HepG2 (cell line): ENCODE measurements around the gene SLC25A45. TPM values are rescaled to one million over a fixed set of nuclear protein-coding genes. Genes with fewer than 3 reads are reported as not detected.

Source experiments
- AGO1 ChIP-seq: fragments of 200-400 bp; formaldehyde crosslinking; IDR thresholded peaks from 2 replicates; pipeline ENCODE4 v1.6.1; 2017; ENCODE audit warnings: mild to moderate bottlenecking, low read depth, low read length, moderate library complexity; ENCODE audit not compliant: poor library complexity, severe bottlenecking
- DR1 ChIP-seq: sonication (generic); formaldehyde crosslinking; IDR thresholded peaks from 2 replicates; pipeline ENCODE4 v1.8.0; 2021; ENCODE audit warnings: mild to moderate bottlenecking, missing genetic modification reagents, inconsistent platforms
- ETV5 ChIP-seq: IDR thresholded peaks from 2 replicates; pipeline ENCODE4 v1.6.1; 2018; ENCODE audit warnings: missing biosample characterization, missing genetic modification reagents, inconsistent platforms, borderline replicate concordance
- PHF8 ChIP-seq: sonication (generic); formaldehyde crosslinking; IDR thresholded peaks from 2 replicates; pipeline ENCODE4 v1.5.0; 2020; ENCODE audit warnings: missing genetic modification reagents
- RFXAP ChIP-seq: sonication (generic); formaldehyde crosslinking; IDR thresholded peaks from 2 replicates; pipeline ENCODE4 v1.4.0; 2020; ENCODE audit warnings: missing genetic modification reagents, borderline replicate concordance
- SCMH1 ChIP-seq: sonication (generic); formaldehyde crosslinking; IDR thresholded peaks from 2 replicates; pipeline ENCODE4 v1.9.0; 2021; ENCODE audit warnings: missing genetic modification reagents, mild to moderate bottlenecking, borderline replicate concordance
- SYNCRIP ChIP-seq: fragments of 200-400 bp; formaldehyde crosslinking; IDR thresholded peaks from 2 replicates; pipeline ENCODE4 v1.6.1; 2018; ENCODE audit warnings: mild to moderate bottlenecking, low read depth, low read length; ENCODE audit not compliant: insufficient read depth
- TCF7L2 ChIP-seq: IDR thresholded peaks from 2 replicates; pipeline ENCODE4 v1.6.1; 2011; ENCODE audit warnings: mild to moderate bottlenecking, low read depth, low read length, moderate library complexity
- THAP7 ChIP-seq: sonication (generic); formaldehyde crosslinking; IDR thresholded peaks from 2 replicates; pipeline ENCODE4 v1.8.1; 2023; ENCODE audit warnings: mild to moderate bottlenecking, missing genetic modification reagents
- ZIK1 ChIP-seq: sonication (generic); formaldehyde crosslinking; IDR thresholded peaks from 2 replicates; pipeline ENCODE4 v1.5.0; 2020; ENCODE audit warnings: mild to moderate bottlenecking, low read depth, missing genetic modification reagents, borderline replicate concordance
- ZNF331 ChIP-seq: sonication (generic); formaldehyde crosslinking; IDR thresholded peaks from 2 replicates; pipeline ENCODE4 v1.4.0; 2020; ENCODE audit warnings: missing genetic modification reagents
- ZNF530 ChIP-seq: sonication (generic); formaldehyde crosslinking; IDR thresholded peaks from 2 replicates; pipeline ENCODE4 v1.5.0; 2020; ENCODE audit warnings: low read depth, mild to moderate bottlenecking, missing genetic modification reagents
- ZNF574 ChIP-seq: sonication (generic); formaldehyde crosslinking; IDR thresholded peaks from 2 replicates; pipeline ENCODE4 v1.4.0; 2020; ENCODE audit warnings: missing genetic modification reagents
- ZNF615 ChIP-seq: sonication (generic); formaldehyde crosslinking; IDR thresholded peaks from 2 replicates; pipeline ENCODE4 v1.5.0; 2020; ENCODE audit warnings: mild to moderate bottlenecking, missing genetic modification reagents, borderline replicate concordance
- ZNF652 ChIP-seq: IDR thresholded peaks from 2 replicates; pipeline ENCODE4 v1.6.1; 2016; ENCODE audit warnings: low read depth, borderline replicate concordance
- ZNF768 ChIP-seq: sonication (generic); formaldehyde crosslinking; IDR thresholded peaks from 2 replicates; pipeline ENCODE4 v1.4.0; 2020; ENCODE audit warnings: missing genetic modification reagents
- ZSCAN20 ChIP-seq: sonication (generic); formaldehyde crosslinking; IDR thresholded peaks from 2 replicates; pipeline ENCODE4 v1.4.0; 2020; ENCODE audit warnings: missing genetic modification reagents, mild to moderate bottlenecking, borderline replicate concordance
- polyA plus RNA-seq, 8 experiments: library from polyadenylated mRNA; depleted of rRNA in 3 of 8; stranded (reverse) in 7 of 8; unstranded in 1 of 8; fragments of >200 nt; fragmentation: Illumina TruSeq in 4 of 8; extraction: Trizol in 4 of 8; gene quantifications; 2 replicates each; pipeline versions ENCODE4 v1.2.1 to v1.2.3, GENCODE V29; 2011 to 2016; ENCODE audit warnings: low read depth in 4 of 8, missing spikeins in 1 of 8, mixed read lengths in 1 of 8; ENCODE audit not compliant: insufficient read depth in 1 of 8
- total RNA-seq, 5 experiments: library from RNA; depleted of rRNA; stranded (reverse); fragments of >200 nt; fragmentation: Illumina TruSeq; extraction: Trizol; gene quantifications; 2 replicates each; pipeline ENCODE4 v1.2.3, GENCODE V29; 2016; ENCODE audit warnings: low read depth in 1 of 5
- TF ChIP-seq, protein P1 (sequence below): IDR thresholded peaks from 2 replicates; pipeline ENCODE4 v1.6.1; 2016
- TF ChIP-seq, protein P2 (sequence below): sonication (generic); formaldehyde crosslinking; IDR thresholded peaks from 2 replicates; pipeline ENCODE4 v1.4.0; 2020; ENCODE audit warnings: missing genetic modification reagents, mild to moderate bottlenecking, borderline replicate concordance
- TF ChIP-seq, protein P3 (sequence below): sonication (generic); formaldehyde crosslinking; IDR thresholded peaks from 2 replicates; pipeline ENCODE4 v1.8.0; 2022; ENCODE audit warnings: mild to moderate bottlenecking, missing genetic modification reagents

Gene SLC25A45
- total and polyA plus RNA-seq, 2 of the 13 experiments (the other 11 are each of a cell fraction or from before 2014, with no cell fraction given) = 1.2 to 3.4 TPM

DNA sequence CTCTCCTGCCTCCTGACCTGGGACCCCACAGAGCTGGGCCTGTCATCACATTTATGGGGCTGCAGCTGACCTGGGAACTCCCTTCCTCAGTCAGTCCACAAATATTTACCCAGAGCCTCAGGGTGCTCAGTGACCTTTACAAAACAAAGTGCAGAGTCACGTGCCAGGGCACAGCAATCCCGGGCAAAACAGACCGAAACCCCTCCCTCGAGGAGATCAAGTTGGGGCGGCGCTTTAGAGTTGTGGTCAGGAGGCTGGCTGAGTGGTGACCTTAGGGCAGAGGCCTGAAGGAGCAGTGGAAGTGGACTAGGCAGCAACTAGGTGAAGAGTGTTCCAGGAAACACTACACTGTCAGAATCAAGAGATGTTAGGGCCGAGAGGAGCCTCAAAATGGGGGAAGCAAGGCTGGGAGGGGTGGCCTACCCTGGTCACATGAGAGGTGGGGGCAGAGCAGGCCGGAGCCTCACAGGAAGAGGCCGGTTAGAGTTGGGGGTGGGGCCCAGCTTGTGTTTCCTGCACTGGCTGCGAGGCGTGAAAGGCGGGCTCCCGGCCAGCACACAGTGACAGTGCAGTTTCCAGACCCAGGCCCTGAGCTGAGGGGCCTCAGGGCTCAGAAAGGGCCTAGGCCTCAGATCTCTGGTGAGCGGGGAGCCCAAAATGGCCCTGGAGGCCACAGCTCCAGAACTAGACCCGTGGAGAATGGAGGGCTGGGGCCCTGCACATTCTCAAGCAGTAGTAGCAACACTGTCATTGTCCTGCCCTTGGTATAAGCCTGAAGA is 36.4 kb upstream of the SLC25A45 start (continued):
- TF ChIP-seq ZNF574 (CRISPR knock-in tag) = peak; percentile 59
- TF ChIP-seq RFXAP = 0 out of 2 replicates have a peak, but pooled peaks have one; percentile 2
- TF ChIP-seq AGO1 = peak; percentile 76
- peak; percentile 58; the same call in 1 of the 2 replicates for TF ChIP-seq ZNF768 (CRISPR knock-in tag)
- peak; percentile 34; the same call in 1 of the 2 replicates for TF ChIP-seq ZNF652 (CRISPR knock-in tag)
- TF ChIP-seq SCMH1 = no peak
- 0 out of 2 replicates have a peak, but pooled peaks have one; percentile 25 for TF ChIP-seq TCF7L2
- TF ChIP-seq ZSCAN20 (CRISPR knock-in tag) = no peak
- peak; percentile 81 for TF ChIP-seq PHF8
- TF ChIP-seq ETV5 = peak; percentile 86
- no peak for TF ChIP-seq SYNCRIP
- peak; percentile 75 for TF ChIP-seq DR1 (CRISPR knock-in tag)
- TF ChIP-seq, protein P1, sequence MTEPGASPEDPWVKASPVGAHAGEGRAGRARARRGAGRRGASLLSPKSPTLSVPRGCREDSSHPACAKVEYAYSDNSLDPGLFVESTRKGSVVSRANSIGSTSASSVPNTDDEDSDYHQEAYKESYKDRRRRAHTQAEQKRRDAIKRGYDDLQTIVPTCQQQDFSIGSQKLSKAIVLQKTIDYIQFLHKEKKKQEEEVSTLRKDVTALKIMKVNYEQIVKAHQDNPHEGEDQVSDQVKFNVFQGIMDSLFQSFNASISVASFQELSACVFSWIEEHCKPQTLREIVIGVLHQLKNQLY (CRISPR knock-in tag) = peak; percentile 94
- TF ChIP-seq ZNF615 (CRISPR knock-in tag) = peak; percentile 97; the same call in 1 of the 2 replicates
- TF ChIP-seq ZIK1 (CRISPR knock-in tag) = peak; percentile 23; the same call in 1 of the 2 replicates
- peak; percentile 18; the same call in 1 of the 2 replicates for TF ChIP-seq THAP7 (CRISPR knock-in tag)
- TF ChIP-seq, protein P2, sequence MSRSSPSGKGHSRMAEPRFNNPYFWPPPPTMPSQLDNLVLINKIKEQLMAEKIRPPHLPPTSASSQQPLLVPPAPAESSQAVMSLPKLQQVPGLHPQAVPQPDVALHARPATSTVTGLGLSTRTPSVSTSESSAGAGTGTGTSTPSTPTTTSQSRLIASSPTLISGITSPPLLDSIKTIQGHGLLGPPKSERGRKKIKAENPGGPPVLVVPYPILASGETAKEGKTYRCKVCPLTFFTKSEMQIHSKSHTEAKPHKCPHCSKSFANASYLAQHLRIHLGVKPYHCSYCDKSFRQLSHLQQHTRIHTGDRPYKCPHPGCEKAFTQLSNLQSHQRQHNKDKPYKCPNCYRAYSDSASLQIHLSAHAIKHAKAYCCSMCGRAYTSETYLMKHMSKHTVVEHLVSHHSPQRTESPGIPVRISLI = peak; percentile 41; the same call in 1 of the 2 replicates
- TF ChIP-seq, protein P3, sequence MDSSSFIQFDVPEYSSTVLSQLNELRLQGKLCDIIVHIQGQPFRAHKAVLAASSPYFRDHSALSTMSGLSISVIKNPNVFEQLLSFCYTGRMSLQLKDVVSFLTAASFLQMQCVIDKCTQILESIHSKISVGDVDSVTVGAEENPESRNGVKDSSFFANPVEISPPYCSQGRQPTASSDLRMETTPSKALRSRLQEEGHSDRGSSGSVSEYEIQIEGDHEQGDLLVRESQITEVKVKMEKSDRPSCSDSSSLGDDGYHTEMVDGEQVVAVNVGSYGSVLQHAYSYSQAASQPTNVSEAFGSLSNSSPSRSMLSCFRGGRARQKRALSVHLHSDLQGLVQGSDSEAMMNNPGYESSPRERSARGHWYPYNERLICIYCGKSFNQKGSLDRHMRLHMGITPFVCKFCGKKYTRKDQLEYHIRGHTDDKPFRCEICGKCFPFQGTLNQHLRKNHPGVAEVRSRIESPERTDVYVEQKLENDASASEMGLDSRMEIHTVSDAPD (CRISPR knock-in tag) = peak; percentile 77; the same call in 1 of the 2 replicates
- peak; percentile 70; the same call in 1 of the 2 replicates for TF ChIP-seq ZNF530 (CRISPR knock-in tag)
- TF ChIP-seq ZNF331 = peak; percentile 52; the same call in 1 of the 2 replicates
